OCI-LY7 (cell line): ENCODE results near the gene GJB2. TPM values are rescaled to one million over a fixed set of nuclear protein-coding genes. Genes with fewer than 3 reads are reported as not detected.

Experiments
- BruUV-seq: library from RNA; stranded (reverse); fragments of 400-500 nt; replicated peaks from 2 replicates; lab custom pipeline; 2021; lab: Mats Ljungman, UMichigan
- CTCF ChIA-PET: fragments of 300-600 bp; sonication (Branson Sonifier 250); formaldehyde crosslinking; loops from one replicate; lab custom pipeline; 2022; ENCODE audit warnings: antibody characterized with exemption; ENCODE audit not compliant: unreplicated experiment; lab: Charles Lee
- POLR2A ChIA-PET: fragments of 300-600 bp; sonication (Branson Sonifier 250); formaldehyde crosslinking; loops from one replicate; lab custom pipeline; 2022; ENCODE audit warnings: antibody characterized with exemption; lab: Charles Lee
- DNase-seq: peaks from one replicate; pipeline ENCODE4 v3.0.0-alpha.2; 2015; ENCODE audit warnings: low spot score
- H2AFZ ChIP-seq: fragments of 200-600 bp; sonication (generic), shearing (Covaris generic); 2 replicates; pipeline ENCODE4 v1.6.1; 2014; ENCODE audit warnings: mild to moderate bottlenecking, antibody characterized with exemption, low read length, moderate library complexity
- H3K27ac ChIP-seq: fragments of 200-600 bp; sonication (generic); 2 replicates; pipeline ENCODE4 v1.5.1; 2014; ENCODE audit warnings: mixed run types, low read depth, mild to moderate bottlenecking, moderate library complexity, low read length, inconsistent platforms; ENCODE audit not compliant: poor library complexity, severe bottlenecking
- H3K36me3 ChIP-seq: fragments of 200-600 bp; sonication (generic); 2 replicates; pipeline ENCODE4 v1.6.1; 2014; ENCODE audit warnings: mild to moderate bottlenecking, antibody characterized with exemption, low read length, moderate library complexity, mixed read lengths; ENCODE audit not compliant: insufficient read depth
- H3K4me1 ChIP-seq: fragments of 200-600 bp; sonication (generic); 2 replicates; pipeline ENCODE4 v1.5.1; 2014; ENCODE audit warnings: mild to moderate bottlenecking, low read length; ENCODE audit not compliant: insufficient read depth, poor library complexity, severe bottlenecking
- H3K4me2 ChIP-seq: fragments of 200-600 bp; sonication (generic); 2 replicates; pipeline ENCODE4 v1.6.1; 2014; ENCODE audit warnings: mild to moderate bottlenecking, low read length
- H3K4me3 ChIP-seq: fragments of 200-600 bp; sonication (generic); 2 replicates; pipeline ENCODE4 v1.5.1; 2014; ENCODE audit warnings: mild to moderate bottlenecking, low read depth, low read length; ENCODE audit not compliant: poor library complexity, severe bottlenecking
- H3K79me2 ChIP-seq: fragments of 200-600 bp; sonication (generic); 2 replicates; pipeline ENCODE4 v1.6.1; 2016; ENCODE audit warnings: low read depth, mild to moderate bottlenecking, low read length, moderate library complexity, mixed read lengths; ENCODE audit not compliant: insufficient read depth
- H3K9me2 ChIP-seq: fragments of 200-600 bp; sonication (generic); 2 replicates; pipeline ENCODE4 v1.6.1; 2016; ENCODE audit warnings: mild to moderate bottlenecking, low read length, mixed read lengths; ENCODE audit not compliant: insufficient read depth
- H3K9me3 ChIP-seq: fragments of 200-600 bp; sonication (generic); 2 replicates; pipeline ENCODE4 v1.6.1; 2014; ENCODE audit warnings: mild to moderate bottlenecking, mixed run types, low read length, mixed read lengths
- H4K20me1 ChIP-seq: fragments of 200-600 bp; sonication (generic); 2 replicates; pipeline ENCODE4 v1.6.1; 2014; ENCODE audit warnings: mild to moderate bottlenecking, antibody characterized with exemption, low read length, moderate library complexity, mixed read lengths; ENCODE audit not compliant: insufficient read depth
- EZH2phosphoT487 ChIP-seq: fragments of 200-600 bp; sonication (generic); IDR thresholded peaks from 2 replicates; pipeline ENCODE4 v1.6.1; 2018; ENCODE audit warnings: low read depth, borderline replicate concordance, mild to moderate bottlenecking, mixed run types, antibody characterized with exemption, low read length, moderate library complexity, mixed read lengths
- intact Hi-C: fragments of 100-400 bp; cut with micrococcal nuclease; formaldehyde crosslinking; loops from one replicate; pipeline ENCODE4 v1.10.0; 2022; ENCODE audit not compliant: unreplicated experiment
- total RNA-seq, 2 experiments: library from RNA; depleted of rRNA in 1 of 2; stranded (reverse); fragments of >200 nt in 1 of 2; shearing (Covaris generic) in 1 of 2; gene quantifications; 2 replicates each; pipeline ENCODE4 v1.2.3, GENCODE V29; 2014 to 2022
- TF ChIP-seq, protein P1 (sequence below): fragments of 200-600 bp; sonication (generic); conservative IDR thresholded peaks from 2 replicates; pipeline ENCODE4 v1.5.1; 2014; ENCODE audit warnings: mild to moderate bottlenecking, antibody characterized with exemption, low read length, moderate library complexity, mixed read lengths

Gene GJB2
- total RNA-seq, 2 experiments from 2014 or later: not detected

GRCh38 chr13:20175907-20176652, 16.7 kb downstream of the GJB2 start:
- Histone ChIP-seq H3K4me1 (no peaks in the 10 kb centered on the region), H3K36me3 (no peaks in the 10 kb centered on the region), H3K9me3 (no peaks in the 10 kb centered on the region), H3K4me2 (no peak overlapping the region), H3K27ac (no peak overlapping the region), H3K79me2 (no peaks in the 10 kb centered on the region), H3K4me3 (no peak overlapping the region), H2AFZ (no peak overlapping the region), H4K20me1 (no peaks in the 10 kb centered on the region), H3K9me2 (no peaks in the 10 kb centered on the region)
- ChIA-PET POLR2A (interaction anchor here (0.6 to 1.0 kb wide), 2 partner anchors 11 to 233 kb away, joined by 3 read pairs; no protein-coding TSS in a partner anchor), CTCF (no interaction called here)
- BruUV-seq: no TSS peak
- TF ChIP-seq, protein P1, sequence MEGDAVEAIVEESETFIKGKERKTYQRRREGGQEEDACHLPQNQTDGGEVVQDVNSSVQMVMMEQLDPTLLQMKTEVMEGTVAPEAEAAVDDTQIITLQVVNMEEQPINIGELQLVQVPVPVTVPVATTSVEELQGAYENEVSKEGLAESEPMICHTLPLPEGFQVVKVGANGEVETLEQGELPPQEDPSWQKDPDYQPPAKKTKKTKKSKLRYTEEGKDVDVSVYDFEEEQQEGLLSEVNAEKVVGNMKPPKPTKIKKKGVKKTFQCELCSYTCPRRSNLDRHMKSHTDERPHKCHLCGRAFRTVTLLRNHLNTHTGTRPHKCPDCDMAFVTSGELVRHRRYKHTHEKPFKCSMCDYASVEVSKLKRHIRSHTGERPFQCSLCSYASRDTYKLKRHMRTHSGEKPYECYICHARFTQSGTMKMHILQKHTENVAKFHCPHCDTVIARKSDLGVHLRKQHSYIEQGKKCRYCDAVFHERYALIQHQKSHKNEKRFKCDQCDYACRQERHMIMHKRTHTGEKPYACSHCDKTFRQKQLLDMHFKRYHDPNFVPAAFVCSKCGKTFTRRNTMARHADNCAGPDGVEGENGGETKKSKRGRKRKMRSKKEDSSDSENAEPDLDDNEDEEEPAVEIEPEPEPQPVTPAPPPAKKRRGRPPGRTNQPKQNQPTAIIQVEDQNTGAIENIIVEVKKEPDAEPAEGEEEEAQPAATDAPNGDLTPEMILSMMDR: no peak
- TF ChIP-seq EZH2phosphoT487: no peak
- no peak for DNase-seq
- intact Hi-C loops: no loop called here

GRCh38 chr13:20175406-20175794, 17.3 kb downstream of the GJB2 start:
- Histone ChIP-seq H3K36me3 (no peaks in the 10 kb centered on the region), H3K27ac (no peak overlapping the region), H3K9me2 (no peaks in the 10 kb centered on the region), H3K9me3 (no peaks in the 10 kb centered on the region), H4K20me1 (no peaks in the 10 kb centered on the region), H2AFZ (no peak overlapping the region), H3K4me1 (no peaks in the 10 kb centered on the region), H3K4me3 (no peak overlapping the region), H3K4me2 (no peak overlapping the region), H3K79me2 (no peaks in the 10 kb centered on the region)
- CTCF ChIA-PET: no interaction called here
- TF ChIP-seq EZH2phosphoT487: no peak
- TF ChIP-seq, protein P1: no peak
- no TSS peak for BruUV-seq
- no peak for DNase-seq
- POLR2A ChIA-PET: interaction anchor here (1.0 kb wide), 1 partner anchor 12 kb away, joined by 3 read pairs; no protein-coding TSS in a partner anchor
- intact Hi-C loops: no loop called here
